ENCODE results near the gene CDH23. TPM values are rescaled to one million over a fixed set of nuclear protein-coding genes. Genes with fewer than 3 reads are reported as not detected.

Gene CDH23
- total RNA-seq, 2 donors from 2014 or later = 28.5 to 58.7 TPM

- WGBS, 2 donors = 59 to 66% methylated on average over 3 of the region's 3 CpGs
- TF ChIP-seq POLR2A (IDR thresholded peaks at IDR 0.05) = no peak
- no peak for TF ChIP-seq CTCF (IDR thresholded peaks at IDR 0.05)
- H3K27ac ChIP-seq = no peak overlapping the region
These were observed 12.9 kb downstream of the CDH23 start for GRCh38 chr10:71409516-71410104.

GRCh38 chr10:71413581-71413980 is 16.9 kb downstream of the CDH23 start:
- no peaks in the 10 kb centered on the region for H3K4me1 ChIP-seq
- H3K4me3 ChIP-seq = no peak overlapping the region
- no peaks in the 10 kb centered on the region for H3K9me3 ChIP-seq
- TF ChIP-seq CTCF (IDR thresholded peaks at IDR 0.05) (no peak), POLR2A (IDR thresholded peaks at IDR 0.05) (no peak)
- ATAC-seq = no peak
- no peaks in the 10 kb centered on the region for H3K36me3 ChIP-seq (replicated peaks in 1 of 2; ENCODE audit: insufficient read depth in 1 of 2, low read depth in 2 of 2)
- H3K27me3 ChIP-seq = no peaks in the 10 kb centered on the region
- DNase-seq = no peak
- intact Hi-C loops (cut with DNase I) = no loop called here
- H3K27ac ChIP-seq = no peak overlapping the region

More at GRCh38 chr10:71409516-71410104, 12.9 kb downstream of the CDH23 start:
- ATAC-seq = no peak
- DNase-seq = no peak
- H3K27me3 ChIP-seq = no peaks in the 10 kb centered on the region
- intact Hi-C loops (cut with DNase I) = no loop called here
- no peaks in the 10 kb centered on the region for H3K4me1 ChIP-seq
- H3K9me3 ChIP-seq = no peaks in the 10 kb centered on the region
- H3K36me3 ChIP-seq (replicated peaks in 1 of 2; ENCODE audit: insufficient read depth in 1 of 2, low read depth in 2 of 2) = no peaks in the 10 kb centered on the region
- H3K4me3 ChIP-seq = no peak overlapping the region

GRCh38 chr10:71414359-71414758 is 17.6 kb downstream of the CDH23 start:
- no peak for DNase-seq
- no peak overlapping the region for H3K27ac ChIP-seq
- no peaks in the 10 kb centered on the region for H3K9me3 ChIP-seq
- TF ChIP-seq CTCF (IDR thresholded peaks at IDR 0.05) (no peak), POLR2A (IDR thresholded peaks at IDR 0.05) (no peak)
- intact Hi-C loops (cut with DNase I) = no loop called here
- WGBS, 2 donors = 22 to 27% methylated on average over 1 of the region's 1 CpG
- H3K36me3 ChIP-seq (replicated peaks in 1 of 2; ENCODE audit: insufficient read depth in 1 of 2, low read depth in 2 of 2) = no peaks in the 10 kb centered on the region
- no peaks in the 10 kb centered on the region for H3K27me3 ChIP-seq
- no peak for ATAC-seq
- H3K4me3 ChIP-seq = no peak overlapping the region
- no peaks in the 10 kb centered on the region for H3K4me1 ChIP-seq

- H3K4me3 ChIP-seq = no peak overlapping the region
- intact Hi-C loops (cut with DNase I) = no loop called here
- H3K27ac ChIP-seq = no peak overlapping the region
- no peaks in the 10 kb centered on the region for H3K4me1 ChIP-seq
- ATAC-seq (no peak), DNase-seq (no peak)
- H3K9me3 ChIP-seq = no peaks in the 10 kb centered on the region
- no peaks in the 10 kb centered on the region for H3K27me3 ChIP-seq
- H3K36me3 ChIP-seq (replicated peaks in 1 of 2; ENCODE audit: insufficient read depth in 1 of 2, low read depth in 2 of 2) = no peaks in the 10 kb centered on the region
- TF ChIP-seq POLR2A (IDR thresholded peaks at IDR 0.05) (no peak), CTCF (IDR thresholded peaks at IDR 0.05) (no peak)
These were observed 22.4 kb downstream of the CDH23 start for GRCh38 chr10:71419002-71419540.

- H3K4me3 ChIP-seq = no peak overlapping the region
- H3K4me1 ChIP-seq = no peaks in the 10 kb centered on the region
- DNase-seq (no peak), ATAC-seq (no peak)
- H3K27me3 ChIP-seq = no peaks in the 10 kb centered on the region
- no peaks in the 10 kb centered on the region for H3K9me3 ChIP-seq
- intact Hi-C loops (cut with DNase I) = no loop called here
- no peak overlapping the region for H3K27ac ChIP-seq
- 78 to 81% methylated on average over 2 of the region's 2 CpGs for WGBS, 2 donors
- H3K36me3 ChIP-seq (replicated peaks in 1 of 2; ENCODE audit: insufficient read depth in 1 of 2, low read depth in 2 of 2) = no peaks in the 10 kb centered on the region
- TF ChIP-seq CTCF (IDR thresholded peaks at IDR 0.05) (no peak), POLR2A (IDR thresholded peaks at IDR 0.05) (no peak)
These were observed 23.0 kb downstream of the CDH23 start for GRCh38 chr10:71419750-71420149.
